ENCODE data around the gene APEH. TPM values are rescaled to one million over a fixed set of nuclear protein-coding genes. Genes with fewer than 3 reads are reported as not detected.

APEH gene
- polyA plus RNA-seq, 2 of the 4 experiments (the other 2 are of a cell fraction) = 60.8 to 64.9 TPM

DNA sequence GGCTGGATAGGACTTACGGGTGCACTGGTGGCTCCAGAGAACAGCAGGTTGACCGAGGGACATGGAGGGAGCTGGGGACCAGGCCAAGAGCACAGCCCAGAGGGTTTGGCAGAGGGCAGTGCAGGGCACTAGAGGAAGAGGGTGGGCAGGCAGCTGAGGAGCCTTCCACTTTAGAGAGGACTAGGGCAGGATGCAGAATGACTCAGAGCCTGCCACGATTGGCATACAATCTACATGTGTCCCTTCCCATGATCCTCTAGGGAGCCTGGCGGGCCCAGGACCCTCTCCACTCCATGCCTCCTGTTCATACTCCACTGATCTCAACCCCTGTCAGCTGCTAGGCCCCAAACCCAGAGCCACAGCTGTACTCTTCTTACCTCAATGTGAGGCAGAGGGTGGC is 14.4 kb upstream of the APEH start (continued):
- TF ChIP-seq PHF8 (IDR thresholded peaks at IDR 0.05; ENCODE audit: borderline replicate concordance, low read depth) = no peak

DNA sequence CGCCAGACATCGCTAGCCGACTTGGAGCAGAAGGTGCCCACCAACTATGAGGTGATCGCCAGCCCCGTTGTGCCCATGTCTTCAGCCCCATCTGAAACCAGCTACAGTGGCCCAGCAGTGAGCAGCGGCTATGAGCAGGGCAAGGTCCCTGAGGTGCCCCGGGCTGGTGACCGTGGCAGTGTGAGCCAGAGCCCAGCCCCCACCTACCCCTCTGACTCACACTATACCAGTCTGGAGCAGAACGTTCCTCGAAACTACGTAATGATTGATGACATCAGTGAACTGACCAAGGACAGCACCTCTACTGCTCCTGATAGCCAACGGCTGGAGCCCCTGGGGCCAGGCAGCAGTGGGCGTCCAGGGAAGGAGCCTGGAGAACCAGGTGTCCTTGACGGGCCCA is 12.9 kb upstream of the APEH start:
- Histone ChIP-seq H3K4me2 (no peak overlapping the region), H3K9me3 (no peaks in the 10 kb centered on the region), H3K27ac (no peak overlapping the region; a peak in 1 of 6 replicates), H3K4me3 (no peak overlapping the region), H3K4me1 (no peaks in the 10 kb centered on the region)
- POLR2A ChIA-PET = no interaction called here
- no peak for ATAC-seq
- 69% methylated on average over 8 of the region's 14 CpGs for WGBS (ENCODE audit: missing lambda C conversion rate)
- DNase-seq (ENCODE audit: low read depth in 1 of 2, low spot score in 1 of 2) = peak in 1 of 2 experiments; percentile 9
- CTCF ChIA-PET = interaction anchor here (2.6 to 5.2 kb wide), 2 partner anchors 10 to 122 kb away, joined by 9 to 29 read pairs; no protein-coding TSS in a partner anchor
- TF ChIP-seq HOXA7 (CRISPR knock-in tag; IDR thresholded peaks at IDR 0.05) = no peak
- TF ChIP-seq CHD4 (IDR thresholded peaks at IDR 0.05; ENCODE audit: borderline replicate concordance) = no peak
- no peak for TF ChIP-seq MAFK (IDR thresholded peaks at IDR 0.05; ENCODE audit: partially characterized antibody)
- no peak for TF ChIP-seq CHD2 (IDR thresholded peaks at IDR 0.05; ENCODE audit: low read length, partially characterized antibody)
- TF ChIP-seq PHF8 (IDR thresholded peaks at IDR 0.05; ENCODE audit: borderline replicate concordance, low read depth) = no peak
- TF ChIP-seq FOXS1 (CRISPR knock-in tag; IDR thresholded peaks at IDR 0.05) = no peak
- no peak for TF ChIP-seq FOSL2 (IDR thresholded peaks at IDR 0.05)
- TF ChIP-seq FOSL2 (CRISPR knock-in tag; IDR thresholded peaks at IDR 0.05) = no peak
- no peak for TF ChIP-seq POLR2A (IDR thresholded peaks at IDR 0.05; ENCODE audit: low read length)
- TF ChIP-seq EHMT2 (IDR thresholded peaks at IDR 0.05; ENCODE audit: low read depth) = no peak
- no peak for TF ChIP-seq RCOR1 (IDR thresholded peaks at IDR 0.05; ENCODE audit: low read depth, low read length)
- TF ChIP-seq TP53 (CRISPR knock-in tag; IDR thresholded peaks at IDR 0.05) = no peak
- FAIRE-seq = no peak

DNA sequence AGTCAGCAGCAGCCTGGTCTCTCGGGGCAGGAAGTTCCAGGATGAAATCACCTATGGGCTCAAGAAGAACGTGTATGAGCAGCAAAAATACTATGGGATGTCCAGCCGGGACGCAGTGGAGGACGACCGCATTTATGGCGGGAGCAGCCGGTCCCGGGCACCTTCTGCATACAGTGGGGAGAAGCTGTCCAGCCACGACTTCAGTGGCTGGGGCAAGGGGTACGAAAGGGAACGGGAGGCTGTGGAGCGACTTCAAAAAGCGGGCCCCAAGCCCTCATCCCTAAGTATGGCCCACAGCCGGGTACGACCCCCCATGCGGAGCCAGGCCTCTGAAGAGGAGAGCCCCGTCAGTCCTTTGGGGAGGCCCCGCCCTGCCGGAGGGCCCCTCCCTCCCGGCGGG is 12.1 kb upstream of the APEH start:
- H3K4me2 ChIP-seq = no peak overlapping the region
- DNase-seq (ENCODE audit: low read depth in 1 of 2, low spot score in 1 of 2) = no peak
- 80% methylated on average over 22 of the region's 22 CpGs for WGBS (ENCODE audit: missing lambda C conversion rate)
- no peak for FAIRE-seq
- no peaks in the 10 kb centered on the region for H3K9me3 ChIP-seq
- no peak for ATAC-seq
- POLR2A ChIA-PET = no interaction called here
- no peak overlapping the region for H3K4me3 ChIP-seq
- H3K4me1 ChIP-seq = no peaks in the 10 kb centered on the region
- H3K27ac ChIP-seq = no peak overlapping the region; a peak in 1 of 6 replicates
- CTCF ChIA-PET = interaction anchor here (2.0 to 5.2 kb wide), 2 partner anchors 10 to 123 kb away, joined by 13 to 29 read pairs; no protein-coding TSS in a partner anchor
- TF ChIP-seq CHD4 (IDR thresholded peaks at IDR 0.05; ENCODE audit: borderline replicate concordance) (no peak), SMC3 (IDR thresholded peaks at IDR 0.05) (no peak), TP53 (CRISPR knock-in tag; IDR thresholded peaks at IDR 0.05) (no peak), NPAS2 (CRISPR knock-in tag; IDR thresholded peaks at IDR 0.05; ENCODE audit: borderline replicate concordance) (no peak), JUNB (IDR thresholded peaks at IDR 0.05) (no peak), KDM1A (IDR thresholded peaks at IDR 0.05; ENCODE audit: low read depth) (no peak), ZNF302 (CRISPR knock-in tag; IDR thresholded peaks at IDR 0.05) (no peak), RCOR1 (IDR thresholded peaks at IDR 0.05; ENCODE audit: low read depth, low read length) (no peak), RAD21 (conservative IDR thresholded peaks at IDR 0.05 in 1 of 2, IDR thresholded peaks at IDR 0.05 in 1 of 2) (no peak), RARB (CRISPR knock-in tag; IDR thresholded peaks at IDR 0.05) (no peak), ZC3H11A (IDR thresholded peaks at IDR 0.05) (no peak), EP300 (IDR thresholded peaks at IDR 0.05) (no peak), NR3C1 (IDR thresholded peaks at IDR 0.05) (no peak), EHMT2 (IDR thresholded peaks at IDR 0.05; ENCODE audit: low read depth) (no peak), RNF2 (IDR thresholded peaks at IDR 0.05; ENCODE audit: borderline replicate concordance, low read depth) (no peak), FOXS1 (CRISPR knock-in tag; IDR thresholded peaks at IDR 0.05) (no peak)
- TF ChIP-seq, protein P1, sequence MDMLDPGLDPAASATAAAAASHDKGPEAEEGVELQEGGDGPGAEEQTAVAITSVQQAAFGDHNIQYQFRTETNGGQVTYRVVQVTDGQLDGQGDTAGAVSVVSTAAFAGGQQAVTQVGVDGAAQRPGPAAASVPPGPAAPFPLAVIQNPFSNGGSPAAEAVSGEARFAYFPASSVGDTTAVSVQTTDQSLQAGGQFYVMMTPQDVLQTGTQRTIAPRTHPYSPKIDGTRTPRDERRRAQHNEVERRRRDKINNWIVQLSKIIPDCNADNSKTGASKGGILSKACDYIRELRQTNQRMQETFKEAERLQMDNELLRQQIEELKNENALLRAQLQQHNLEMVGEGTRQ (IDR thresholded peaks at IDR 0.05) = no peak
- TF ChIP-seq, protein P2, sequence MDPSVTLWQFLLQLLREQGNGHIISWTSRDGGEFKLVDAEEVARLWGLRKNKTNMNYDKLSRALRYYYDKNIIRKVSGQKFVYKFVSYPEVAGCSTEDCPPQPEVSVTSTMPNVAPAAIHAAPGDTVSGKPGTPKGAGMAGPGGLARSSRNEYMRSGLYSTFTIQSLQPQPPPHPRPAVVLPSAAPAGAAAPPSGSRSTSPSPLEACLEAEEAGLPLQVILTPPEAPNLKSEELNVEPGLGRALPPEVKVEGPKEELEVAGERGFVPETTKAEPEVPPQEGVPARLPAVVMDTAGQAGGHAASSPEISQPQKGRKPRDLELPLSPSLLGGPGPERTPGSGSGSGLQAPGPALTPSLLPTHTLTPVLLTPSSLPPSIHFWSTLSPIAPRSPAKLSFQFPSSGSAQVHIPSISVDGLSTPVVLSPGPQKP (IDR thresholded peaks at IDR 0.05; ENCODE audit: low read depth, low read length) = no peak

All from A549 (cell line).